Ascending aorta (tissue), 2 donors: ENCODE measurements around the gene ZNF831. TPM values are rescaled to one million over a fixed set of nuclear protein-coding genes. Genes with fewer than 3 reads are reported as not detected.

Source experiments
- DNase-seq, 2 donors: peaks; one replicate each; pipeline ENCODE4 v3.0.0-alpha.2; 2019; ENCODE audit warnings: low spot score in 2 of 2
- H3K27ac ChIP-seq, 2 donors: fragments of 200-600 bp; sonication (generic); one replicate each; pipeline ENCODE4 v1.5.1; 2016 to 2017; ENCODE audit warnings: mild to moderate bottlenecking in 1 of 2
- H3K27me3 ChIP-seq: fragments of 200-600 bp; sonication (generic); one replicate; pipeline ENCODE4 v1.5.1; 2017
- H3K36me3 ChIP-seq, 2 donors: fragments of 200-600 bp; sonication (generic); one replicate each; pipeline ENCODE4 v1.5.1; 2016
- H3K4me1 ChIP-seq, 2 donors: fragments of 200-600 bp; sonication (generic); one replicate each; pipeline ENCODE4 v1.5.1; 2016 to 2017; ENCODE audit warnings: mild to moderate bottlenecking in 1 of 2
- H3K4me3 ChIP-seq, 2 donors: fragments of 200-600 bp; sonication (generic); one replicate each; pipeline ENCODE4 v1.5.1; 2016 to 2017; ENCODE audit warnings: mild to moderate bottlenecking in 1 of 2
- H3K9me3 ChIP-seq, 2 donors: fragments of 200-600 bp; sonication (generic); one replicate each; pipeline ENCODE4 v1.5.1; 2016
- intact Hi-C: fragments of 100-400 bp; cut with DNase I; formaldehyde crosslinking; loops from one replicate; pipeline ENCODE4 v1.15.1; 2023
- total RNA-seq: library from RNA; depleted of rRNA; stranded (reverse); fragments of >200 nt; gene quantifications from one replicate; pipeline ENCODE4 v1.1.0, GENCODE V29; 2016
- TF ChIP-seq, protein P1 (sequence below), 3 experiments: fragments of 200-600 bp in 2 of 3; fragments of 450-650 bp in 1 of 3; sonication (generic) in 2 of 3; IDR thresholded peaks; one replicate each; pipeline ENCODE4 v1.5.1; 2016 to 2019; ENCODE audit warnings: antibody characterized with exemption in 3 of 3, mild to moderate bottlenecking in 1 of 3, moderate library complexity in 1 of 3

ZNF831 gene
- total RNA-seq, 1 donor from 2014 or later = 0.53 TPM

GRCh38 chr20:59171986-59172385 lies 8.4 kb downstream of the ZNF831 start:
- H3K36me3 ChIP-seq = no peaks in the 10 kb centered on the region
- no peaks in the 10 kb centered on the region for H3K27me3 ChIP-seq
- H3K27ac ChIP-seq = no peak overlapping the region
- H3K4me3 ChIP-seq = no peak overlapping the region
- DNase-seq = peak in 1 of 2 donors; percentile 19
- no peaks in the 10 kb centered on the region for H3K9me3 ChIP-seq
- H3K4me1 ChIP-seq = no peaks in the 10 kb centered on the region
- intact Hi-C loops = no loop called here
- TF ChIP-seq, protein P1, sequence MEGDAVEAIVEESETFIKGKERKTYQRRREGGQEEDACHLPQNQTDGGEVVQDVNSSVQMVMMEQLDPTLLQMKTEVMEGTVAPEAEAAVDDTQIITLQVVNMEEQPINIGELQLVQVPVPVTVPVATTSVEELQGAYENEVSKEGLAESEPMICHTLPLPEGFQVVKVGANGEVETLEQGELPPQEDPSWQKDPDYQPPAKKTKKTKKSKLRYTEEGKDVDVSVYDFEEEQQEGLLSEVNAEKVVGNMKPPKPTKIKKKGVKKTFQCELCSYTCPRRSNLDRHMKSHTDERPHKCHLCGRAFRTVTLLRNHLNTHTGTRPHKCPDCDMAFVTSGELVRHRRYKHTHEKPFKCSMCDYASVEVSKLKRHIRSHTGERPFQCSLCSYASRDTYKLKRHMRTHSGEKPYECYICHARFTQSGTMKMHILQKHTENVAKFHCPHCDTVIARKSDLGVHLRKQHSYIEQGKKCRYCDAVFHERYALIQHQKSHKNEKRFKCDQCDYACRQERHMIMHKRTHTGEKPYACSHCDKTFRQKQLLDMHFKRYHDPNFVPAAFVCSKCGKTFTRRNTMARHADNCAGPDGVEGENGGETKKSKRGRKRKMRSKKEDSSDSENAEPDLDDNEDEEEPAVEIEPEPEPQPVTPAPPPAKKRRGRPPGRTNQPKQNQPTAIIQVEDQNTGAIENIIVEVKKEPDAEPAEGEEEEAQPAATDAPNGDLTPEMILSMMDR (IDR thresholded peaks at IDR 0.05) = no peak

DNA sequence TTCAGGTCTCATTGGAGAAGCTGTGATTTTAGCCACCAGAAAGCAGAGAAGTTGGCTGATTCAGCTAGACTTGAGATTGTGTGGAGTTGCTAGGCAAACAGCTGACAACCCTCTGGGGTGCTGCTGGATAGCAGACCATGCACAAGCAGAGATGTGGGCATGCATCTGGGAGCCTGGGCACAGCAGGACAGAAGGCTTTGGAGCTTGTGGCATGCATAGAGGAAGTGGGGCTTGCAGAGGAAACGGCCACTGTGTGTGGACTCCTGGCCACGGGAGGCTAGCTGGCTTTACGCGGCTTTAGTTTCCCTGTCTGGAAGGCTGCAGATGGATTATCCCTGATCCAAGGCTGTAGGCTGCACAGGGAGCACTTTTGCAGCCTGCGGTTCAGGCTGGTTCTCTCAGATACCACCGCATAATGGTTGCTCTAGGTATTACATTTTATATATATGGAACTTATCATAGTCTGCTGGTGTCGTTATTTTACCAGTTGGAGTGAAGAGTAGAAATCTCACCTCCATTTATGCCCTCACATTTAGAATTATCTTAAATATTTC lies 10.4 kb downstream of the ZNF831 start:
- peak in 1 of 2 donors; percentile 35 for DNase-seq
- H3K36me3 ChIP-seq = no peaks in the 10 kb centered on the region
- H3K4me1 ChIP-seq = no peaks in the 10 kb centered on the region
- H3K27me3 ChIP-seq = no peaks in the 10 kb centered on the region
- no peak overlapping the region for H3K27ac ChIP-seq
- TF ChIP-seq, protein P1 (IDR thresholded peaks at IDR 0.05) = no peak
- H3K4me3 ChIP-seq = no peak overlapping the region
- intact Hi-C loops = no loop called here
- no peaks in the 10 kb centered on the region for H3K9me3 ChIP-seq

- no peak overlapping the region for H3K4me3 ChIP-seq
- no peaks in the 10 kb centered on the region for H3K4me1 ChIP-seq
- H3K9me3 ChIP-seq = no peaks in the 10 kb centered on the region
- TF ChIP-seq, protein P1 (IDR thresholded peaks at IDR 0.05) = no peak
- intact Hi-C loops = no loop called here
- no peaks in the 10 kb centered on the region for H3K36me3 ChIP-seq
- DNase-seq = no peak
- no peaks in the 10 kb centered on the region for H3K27me3 ChIP-seq
- no peak overlapping the region for H3K27ac ChIP-seq
These were observed 11.4 kb downstream of the ZNF831 start for GRCh38 chr20:59175002-59175401.

DNA sequence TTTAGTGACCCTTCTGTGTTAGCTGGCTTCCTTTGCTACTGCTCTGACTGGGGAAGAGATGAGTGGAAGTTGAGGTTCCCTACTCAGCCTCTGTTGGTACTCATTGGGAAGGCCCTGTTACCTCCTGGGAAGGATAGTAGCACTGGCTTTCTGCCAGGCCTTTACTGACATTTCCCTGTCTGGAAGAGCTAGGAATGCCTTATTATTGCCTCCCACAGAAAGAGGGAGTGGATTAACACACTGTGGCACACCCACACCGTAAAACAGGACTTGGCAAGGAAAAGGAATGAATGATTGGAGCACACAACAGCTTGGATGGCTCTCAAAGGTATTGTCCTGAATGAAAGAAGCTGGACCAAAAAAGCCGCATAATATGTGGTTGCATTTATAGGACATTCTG lies 12.2 kb downstream of the ZNF831 start:
- H3K27me3 ChIP-seq = no peaks in the 10 kb centered on the region
- intact Hi-C loops = no loop called here
- H3K9me3 ChIP-seq = no peaks in the 10 kb centered on the region
- H3K36me3 ChIP-seq = no peaks in the 10 kb centered on the region
- H3K4me1 ChIP-seq = no peaks in the 10 kb centered on the region
- TF ChIP-seq, protein P1 (IDR thresholded peaks at IDR 0.05) = no peak
- no peak overlapping the region for H3K4me3 ChIP-seq
- no peak for DNase-seq
- H3K27ac ChIP-seq = no peak overlapping the region

DNA sequence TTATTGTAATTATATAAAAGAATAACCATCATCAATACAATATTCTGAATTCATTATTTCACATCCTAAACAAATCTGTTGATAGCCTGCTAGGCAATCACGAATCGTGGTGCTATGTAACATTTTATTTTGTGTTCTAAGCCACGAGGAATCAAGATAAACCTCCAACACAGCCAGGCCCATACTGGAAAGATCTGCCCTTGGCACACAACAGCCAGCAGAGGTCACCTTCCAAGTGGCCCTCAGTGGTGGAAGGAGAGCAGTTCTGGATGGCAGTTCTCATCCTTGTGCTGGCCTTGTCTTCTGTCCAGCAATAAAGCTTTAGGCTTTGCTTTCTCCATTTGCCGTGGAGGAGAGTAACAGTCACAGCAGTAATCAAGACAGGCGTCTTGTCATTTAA lies 13.2 kb downstream of the ZNF831 start:
- Histone ChIP-seq H3K36me3 (no peaks in the 10 kb centered on the region), H3K4me3 (no peak overlapping the region), H3K4me1 (no peaks in the 10 kb centered on the region), H3K9me3 (no peaks in the 10 kb centered on the region), H3K27ac (no peak overlapping the region), H3K27me3 (no peaks in the 10 kb centered on the region)
- intact Hi-C loops = no loop called here
- TF ChIP-seq, protein P1 (IDR thresholded peaks at IDR 0.05) = no peak
- no peak for DNase-seq
